Measurements from ENCODE around the gene NFKBIZ. TPM values are rescaled to one million over a fixed set of nuclear protein-coding genes. Genes with fewer than 3 reads are reported as not detected.
A peak's percentile ranks its signal among the peaks of the same experiment; 100 is the strongest.
"Not testable (repeated sequence)": the region's sequence is repeated elsewhere in the genome, so short reads cannot be mapped to it uniquely, and the experiment has no call there.

Gene NFKBIZ
- total and polyA plus RNA-seq, 2 experiments from 2014 or later, result 15.7 to 19.1 TPM

GRCh38 chr3:101903451-101903871 lies 54.1 kb downstream of the NFKBIZ start:
- no peak overlapping the region for H3K9ac ChIP-seq
- no peaks in the 10 kb centered on the region for H3K9me3 ChIP-seq (ENCODE audit: low read depth)
- no peaks in the 10 kb centered on the region for H3K9me2 ChIP-seq (ENCODE audit: insufficient read depth)
- peaks cover 32% of the 10 kb centered on the region for H3F3A ChIP-seq (ENCODE audit: insufficient read depth)
- H3K36me3 ChIP-seq (ENCODE audit: low read depth), result no peaks in the 10 kb centered on the region
- 0 out of 2 replicates have a peak overlapping the region, but pooled peaks have one; percentile 32 for H2AFZ ChIP-seq
- H3K4me2 ChIP-seq (ENCODE audit: unreplicated experiment), result peak overlapping the region; percentile 44
- 37 to 39% methylated on average over 3 of the region's 3 CpGs for WGBS, 2 experiments (ENCODE audit: low coverage in 1 of 2, low lambda C conversion rate in 2 of 2, missing lambda C conversion rate in 2 of 2)
- TF ChIP-seq EZH2 (IDR thresholded peaks at IDR 0.05; ENCODE audit: insufficient read depth, poor library complexity, severe bottlenecking) (no peak), EZH2phosphoT487 (IDR thresholded peaks at IDR 0.05; ENCODE audit: insufficient read depth, low read depth) (no peak)
- H3K27me3 ChIP-seq (replicated peaks; ENCODE audit: insufficient read depth), result no peaks in the 10 kb centered on the region; the same call in 1 of the 2 replicates
- no peaks in the 10 kb centered on the region for H4K20me1 ChIP-seq (ENCODE audit: insufficient read depth)
- in situ Hi-C loops (cut with MboI), result no loop called here
- H3K4me3 ChIP-seq, result no peak overlapping the region
- no peaks in the 10 kb centered on the region for H3K79me2 ChIP-seq (ENCODE audit: insufficient read depth)
- DNase-seq, result peak; percentile 57
- peaks cover 20% of the 10 kb centered on the region for H3K4me1 ChIP-seq (ENCODE audit: insufficient read depth)
- no peak overlapping the region; the same call in 1 of the 2 replicates for H3K27ac ChIP-seq

GRCh38 chr3:101905573-101905972 lies 56.3 kb downstream of the NFKBIZ start:
- H3K36me3 ChIP-seq (ENCODE audit: low read depth); H4K20me1 ChIP-seq (ENCODE audit: insufficient read depth); in situ Hi-C loops (cut with MboI); H3K27ac ChIP-seq; H3K79me2 ChIP-seq (ENCODE audit: insufficient read depth); H3K9ac ChIP-seq; H3K9me3 ChIP-seq (ENCODE audit: low read depth); H3K9me2 ChIP-seq (ENCODE audit: insufficient read depth); H2AFZ ChIP-seq; DNase-seq; H3K27me3 ChIP-seq (replicated peaks; ENCODE audit: insufficient read depth); H3K4me3 ChIP-seq; H3K4me2 ChIP-seq (ENCODE audit: unreplicated experiment): not testable (repeated sequence)
- 92 to 97% methylated on average over 1 of the region's 1 CpG for WGBS, 2 experiments (ENCODE audit: low coverage in 1 of 2, low lambda C conversion rate in 2 of 2, missing lambda C conversion rate in 2 of 2)
- Histone ChIP-seq H3K4me1 (ENCODE audit: insufficient read depth) (peaks cover 20% of the 10 kb centered on the region), H3F3A (ENCODE audit: insufficient read depth) (peaks cover 32% of the 10 kb centered on the region)

Other genes starting within 250 kb of the NFKBIZ start
- gene ZBTB11, start 172.4 kb upstream of the NFKBIZ start, total RNA-seq (2014; rRNA removed; shearing (Covaris generic)), result 21.4 and 21.5 TPM in 2 replicates
- gene ZBTB11, start 172.4 kb upstream of the NFKBIZ start, polyA plus RNA-seq (2016; fragmentation: Nextera tagmentation; extraction: Ambion mirVana), result 8.5 and 8.7 TPM in 2 replicates
- gene RPL24, start 162.8 kb upstream of the NFKBIZ start, total RNA-seq (2014; rRNA removed; shearing (Covaris generic)), result 578 and 733 TPM in 2 replicates
- 490 TPM in 2 replicates for gene RPL24, start 162.8 kb upstream of the NFKBIZ start, polyA plus RNA-seq (2016; fragmentation: Nextera tagmentation; extraction: Ambion mirVana)
- 9.8 and 25.8 TPM in 2 replicates for gene CEP97, start 124.9 kb upstream of the NFKBIZ start, total RNA-seq (2014; rRNA removed; shearing (Covaris generic))
- gene CEP97, start 124.9 kb upstream of the NFKBIZ start, polyA plus RNA-seq (2016; fragmentation: Nextera tagmentation; extraction: Ambion mirVana), result 3.3 and 4.3 TPM in 2 replicates
- gene NXPE3, start 70.3 kb upstream of the NFKBIZ start, total RNA-seq (2014; rRNA removed; shearing (Covaris generic)), result 5.4 and 14.0 TPM in 2 replicates
- gene NXPE3, start 70.3 kb upstream of the NFKBIZ start, polyA plus RNA-seq (2016; fragmentation: Nextera tagmentation; extraction: Ambion mirVana), result 10.8 and 12.6 TPM in 2 replicates

Measured in GM23248 (cell line).